Esophagus squamous epithelium (tissue), 5 donors: ENCODE data around the gene CREB5. TPM values are rescaled to one million over a fixed set of nuclear protein-coding genes. Genes with fewer than 3 reads are reported as not detected.

Experiments
- DNase-seq: peaks from one replicate; lab custom pipeline; 2025; lab: John Stamatoyannopoulos, UW
- H3K27ac ChIP-seq, 4 donors: fragments of 200-600 bp; sonication (generic); one replicate each; pipeline ENCODE4 v1.5.1; 2016 to 2019; ENCODE audit warnings: mild to moderate bottlenecking in 1 of 4
- H3K27me3 ChIP-seq, 4 donors: fragments of 200-600 bp; sonication (generic); 1 replicate in 3 of 4; 2 replicates in 1 of 4; pipeline versions ENCODE4 v1.5.1 to v1.6.0; 2017 to 2021; ENCODE audit warnings: antibody characterized with exemption in 1 of 4
- H3K36me3 ChIP-seq, 3 donors: fragments of 200-600 bp; sonication (generic); one replicate each; pipeline ENCODE4 v1.5.1; 2016 to 2019
- H3K4me1 ChIP-seq, 3 donors: fragments of 200-600 bp; sonication (generic); one replicate each; pipeline ENCODE4 v1.5.1; 2017 to 2019
- H3K4me3 ChIP-seq, 4 donors: fragments of 200-600 bp; sonication (generic); 1 replicate in 3 of 4; 2 replicates in 1 of 4; pipeline ENCODE4 v1.5.1; 2016 to 2019; ENCODE audit warnings: mild to moderate bottlenecking in 2 of 4, moderate library complexity in 1 of 4
- H3K9me3 ChIP-seq, 3 donors: fragments of 200-600 bp; sonication (generic); one replicate each; pipeline ENCODE4 v1.5.1; 2016 to 2019
- POLR2A ChIP-seq, 4 donors: fragments of 450-650 bp; IDR thresholded peaks; one replicate each; pipeline ENCODE4 v1.6.1; 2017; ENCODE audit warnings: antibody characterized with exemption in 4 of 4, mild to moderate bottlenecking in 4 of 4, moderate library complexity in 3 of 4
- WGBS, 2 donors: methylation state at CpG; one replicate each; pipeline ENCODE4 v1.1.5; 2018; 5-methylcytosine and 5-hydroxymethylcytosine counted together
- intact Hi-C: fragments of 100-400 bp; cut with DNase I; formaldehyde crosslinking; loops from one replicate; pipeline ENCODE4 v1.15.0; 2022
- total RNA-seq, 4 donors: library from RNA; depleted of rRNA; stranded (reverse); fragments of >200 nt; gene quantifications; one replicate each; pipeline ENCODE4 v1.1.0, GENCODE V29; 2016
- TF ChIP-seq, protein P1 (sequence below), 6 experiments: fragments of 450-650 bp in 4 of 6; fragments of 200-600 bp in 2 of 6; sonication (generic) in 2 of 6; IDR thresholded peaks; one replicate each; pipeline ENCODE4 v1.5.1; 2016 to 2019; ENCODE audit warnings: antibody characterized with exemption in 6 of 6, mild to moderate bottlenecking in 4 of 6, moderate library complexity in 4 of 6
- donor health status: DM: yes; HTN: yes; CAD: no.

The CREB5 gene
- total RNA-seq, 4 donors from 2014 or later = 0.30 to 5.0 (median 2.2) TPM

- Histone ChIP-seq H3K27me3 (no peaks in the 10 kb centered on the region), H3K9me3 (no peaks in the 10 kb centered on the region), H3K36me3 (no peaks in the 10 kb centered on the region), H3K4me1 (peaks cover 0 to 10% (median 6%) of the 10 kb centered on the region in 3 donors), H3K4me3 (no peak overlapping the region), H3K27ac (no peak overlapping the region)
- no peak for DNase-seq
- 65% methylated on average over 6 of the region's 6 CpGs for WGBS, 2 donors
- TF ChIP-seq, protein P1, sequence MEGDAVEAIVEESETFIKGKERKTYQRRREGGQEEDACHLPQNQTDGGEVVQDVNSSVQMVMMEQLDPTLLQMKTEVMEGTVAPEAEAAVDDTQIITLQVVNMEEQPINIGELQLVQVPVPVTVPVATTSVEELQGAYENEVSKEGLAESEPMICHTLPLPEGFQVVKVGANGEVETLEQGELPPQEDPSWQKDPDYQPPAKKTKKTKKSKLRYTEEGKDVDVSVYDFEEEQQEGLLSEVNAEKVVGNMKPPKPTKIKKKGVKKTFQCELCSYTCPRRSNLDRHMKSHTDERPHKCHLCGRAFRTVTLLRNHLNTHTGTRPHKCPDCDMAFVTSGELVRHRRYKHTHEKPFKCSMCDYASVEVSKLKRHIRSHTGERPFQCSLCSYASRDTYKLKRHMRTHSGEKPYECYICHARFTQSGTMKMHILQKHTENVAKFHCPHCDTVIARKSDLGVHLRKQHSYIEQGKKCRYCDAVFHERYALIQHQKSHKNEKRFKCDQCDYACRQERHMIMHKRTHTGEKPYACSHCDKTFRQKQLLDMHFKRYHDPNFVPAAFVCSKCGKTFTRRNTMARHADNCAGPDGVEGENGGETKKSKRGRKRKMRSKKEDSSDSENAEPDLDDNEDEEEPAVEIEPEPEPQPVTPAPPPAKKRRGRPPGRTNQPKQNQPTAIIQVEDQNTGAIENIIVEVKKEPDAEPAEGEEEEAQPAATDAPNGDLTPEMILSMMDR (IDR thresholded peaks at IDR 0.05) = no peak
- no peak for TF ChIP-seq POLR2A (IDR thresholded peaks at IDR 0.05)
- intact Hi-C loops = no loop called here
These were observed 285.7 kb downstream of the CREB5 start for GRCh38 chr7:28697913-28698563.

- Histone ChIP-seq H3K27me3 (no peaks in the 10 kb centered on the region), H3K4me1 (peaks cover 0 to 10% (median 6%) of the 10 kb centered on the region in 3 donors), H3K27ac (no peak overlapping the region), H3K4me3 (no peak overlapping the region), H3K36me3 (no peaks in the 10 kb centered on the region), H3K9me3 (no peaks in the 10 kb centered on the region)
- no peak for DNase-seq
- no peak for TF ChIP-seq POLR2A (IDR thresholded peaks at IDR 0.05)
- TF ChIP-seq, protein P1 (IDR thresholded peaks at IDR 0.05) = no peak
- intact Hi-C loops = no loop called here
- 83% methylated on average over 6 of the region's 6 CpGs for WGBS, 2 donors
These were observed 286.5 kb downstream of the CREB5 start for GRCh38 chr7:28698840-28699239.

DNA sequence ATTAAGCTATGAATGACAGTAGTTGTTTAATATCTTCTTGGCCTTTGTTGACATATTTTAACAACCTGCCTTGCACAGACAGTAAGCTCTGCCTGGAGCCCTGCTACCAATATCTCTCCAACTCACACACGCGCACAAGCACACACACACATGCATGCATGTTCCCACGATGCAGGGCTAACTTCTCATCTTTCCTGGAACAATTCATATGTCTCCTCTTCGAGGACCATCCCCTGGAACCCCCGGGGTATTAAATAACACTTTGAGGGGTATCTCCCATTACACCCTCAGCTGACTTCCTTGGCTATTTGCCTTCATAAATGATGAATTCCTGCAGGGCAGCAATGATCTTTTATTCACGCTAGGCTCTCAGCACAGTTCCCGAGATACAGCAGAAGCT lies 287.8 kb downstream of the CREB5 start:
- Histone ChIP-seq H3K4me1 (peaks cover 0 to 10% (median 6%) of the 10 kb centered on the region in 3 donors), H3K36me3 (no peaks in the 10 kb centered on the region), H3K27me3 (no peaks in the 10 kb centered on the region), H3K27ac (peak overlapping the region in 2 of 4 donors; percentile 4 to 34), H3K4me3 (no peak overlapping the region), H3K9me3 (no peaks in the 10 kb centered on the region)
- DNase-seq = no peak
- TF ChIP-seq, protein P1 (IDR thresholded peaks at IDR 0.05) = no peak
- no peak for TF ChIP-seq POLR2A (IDR thresholded peaks at IDR 0.05)
- WGBS, 2 donors = 69 to 72% methylated on average over 7 of the region's 7 CpGs
- intact Hi-C loops = no loop called here

- no peaks in the 10 kb centered on the region for H3K9me3 ChIP-seq
- no peak for DNase-seq
- TF ChIP-seq, protein P1 (IDR thresholded peaks at IDR 0.05) = no peak
- no peak for TF ChIP-seq POLR2A (IDR thresholded peaks at IDR 0.05)
- intact Hi-C loops = no loop called here
- H3K36me3 ChIP-seq = no peaks in the 10 kb centered on the region
- no peak overlapping the region for H3K4me3 ChIP-seq
- peaks cover 0 to 10% (median 6%) of the 10 kb centered on the region in 3 donors for H3K4me1 ChIP-seq
- no peaks in the 10 kb centered on the region for H3K27me3 ChIP-seq
- WGBS, 2 donors = 55 to 72% methylated on average over 3 of the region's 3 CpGs
- peak overlapping the region in 2 of 4 donors; percentile 4 to 34 for H3K27ac ChIP-seq
These were observed 288.5 kb downstream of the CREB5 start for GRCh38 chr7:28700790-28701203.

DNA sequence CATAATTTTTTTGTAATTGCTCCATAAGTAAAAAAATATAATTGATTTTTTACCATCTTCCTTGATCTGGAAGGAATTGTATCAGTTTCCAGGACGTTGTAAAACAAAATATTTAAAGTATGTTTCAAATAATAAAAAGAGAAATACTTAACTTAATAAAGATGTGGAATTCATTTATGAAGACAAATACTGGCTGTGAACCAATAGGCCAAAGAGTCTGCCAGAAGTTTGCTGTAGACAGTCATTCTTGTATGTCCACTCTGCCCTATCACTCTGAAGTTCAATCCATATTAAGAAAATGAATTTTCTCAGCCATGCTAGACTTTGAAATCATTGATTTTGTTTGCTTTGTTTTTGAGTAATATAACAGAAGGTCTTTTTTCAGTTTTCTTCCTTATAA lies 289.4 kb downstream of the CREB5 start:
- H3K27me3 ChIP-seq = no peaks in the 10 kb centered on the region
- no peak for DNase-seq
- WGBS, 2 donors = 32 to 37% methylated on average over 1 of the region's 1 CpG
- no peak for TF ChIP-seq POLR2A (IDR thresholded peaks at IDR 0.05)
- TF ChIP-seq, protein P1 (IDR thresholded peaks at IDR 0.05) = no peak
- intact Hi-C loops = no loop called here
- H3K4me3 ChIP-seq = no peak overlapping the region
- H3K9me3 ChIP-seq = no peaks in the 10 kb centered on the region
- H3K4me1 ChIP-seq = peaks cover 0 to 10% (median 6%) of the 10 kb centered on the region in 3 donors
- peak overlapping the region in 1 of 4 donors; percentile 34 for H3K27ac ChIP-seq
- H3K36me3 ChIP-seq = no peaks in the 10 kb centered on the region
